IMR-90 (cell line): Measurements from ENCODE around the gene UBE2E2. TPM values are rescaled to one million over a fixed set of nuclear protein-coding genes. Genes with fewer than 3 reads are reported as not detected.
A peak's percentile ranks its signal among the peaks of the same experiment; 100 is the strongest.

Experiments
- ATAC-seq: fragments of 200-7000 bp; cut with Tn5 transposase; 2 replicates; pipeline ENCODE4 v1.9.1; 2020; ENCODE audit warnings: low read depth, mild to moderate bottlenecking, moderate library complexity
- BruUV-seq: library from RNA; stranded (reverse); fragments of 400-500 nt; replicated peaks from 2 replicates; lab custom pipeline; 2021; lab: Mats Ljungman, UMichigan
- CTCF ChIA-PET: fragments of 300-600 bp; formaldehyde crosslinking; extraction: SDS; loops from one replicate; lab custom pipeline; 2021; ENCODE audit warnings: antibody characterized with exemption; lab: Yijun Ruan, JAX
- POLR2A ChIA-PET: fragments of 300-600 bp; sonication (Branson Sonifier 250); formaldehyde crosslinking; loops from one replicate; lab custom pipeline; 2022; ENCODE audit warnings: antibody characterized with exemption; ENCODE audit not compliant: unreplicated experiment; lab: Charles Lee
- DNase-seq: peaks from one replicate; pipeline ENCODE4 v3.0.0; 2013
- H2AFZ ChIP-seq: replicated peaks from 2 replicates; pipeline ENCODE3; 2013; ENCODE audit warnings: low read length, mild to moderate bottlenecking; ENCODE audit not compliant: poor library complexity
- H2AK5ac ChIP-seq: 2 replicates; pipeline ENCODE4 v1.6.1; 2013; ENCODE audit warnings: low read depth, low read length, inconsistent platforms
- H2AK9ac ChIP-seq: replicated peaks from 2 replicates; pipeline ENCODE3; 2013; ENCODE audit warnings: mild to moderate bottlenecking, low read depth, low read length, moderate library complexity; ENCODE audit not compliant: poor library complexity
- H2BK120ac ChIP-seq: 2 replicates; pipeline ENCODE4 v1.6.1; 2013; ENCODE audit warnings: low read depth, low read length, inconsistent platforms
- H2BK15ac ChIP-seq: 3 replicates; pipeline ENCODE4 v1.6.1; 2013; ENCODE audit warnings: low read depth, low read length, inconsistent platforms
- H2BK20ac ChIP-seq: 2 replicates; pipeline ENCODE4 v1.6.1; 2013; ENCODE audit warnings: low read depth, mild to moderate bottlenecking, inconsistent platforms, low read length, moderate library complexity
- H2BK5ac ChIP-seq: 2 replicates; pipeline ENCODE4 v1.6.1; 2013; ENCODE audit warnings: mild to moderate bottlenecking, low read depth, low read length, inconsistent platforms; ENCODE audit not compliant: poor library complexity, severe bottlenecking
- H3K14ac ChIP-seq: replicated peaks from 2 replicates; pipeline ENCODE4 v1.6.1; 2013; ENCODE audit warnings: low read depth, low read length, inconsistent platforms
- H3K18ac ChIP-seq: 2 replicates; pipeline ENCODE4 v1.6.1; 2013; ENCODE audit warnings: low read depth, low read length, control low read depth
- H3K23ac ChIP-seq: 2 replicates; pipeline ENCODE4 v1.6.1; 2013; ENCODE audit warnings: low read depth, low read length, inconsistent platforms
- H3K27ac ChIP-seq: 2 replicates; pipeline ENCODE4 v1.5.1; 2013; ENCODE audit warnings: mild to moderate bottlenecking, control low read depth, low read length; ENCODE audit not compliant: insufficient read depth
- H3K27me3 ChIP-seq: 2 replicates; pipeline ENCODE4 v1.6.1; 2013; ENCODE audit warnings: low read length; ENCODE audit not compliant: control insufficient read depth, insufficient read depth
- H3K36me3 ChIP-seq: 2 replicates; pipeline ENCODE4 v1.6.1; 2013; ENCODE audit warnings: low read length, mixed read lengths; ENCODE audit not compliant: control insufficient read depth, insufficient read depth
- H3K4ac ChIP-seq: 2 replicates; pipeline ENCODE4 v1.6.1; 2013; ENCODE audit warnings: low read depth, low read length, inconsistent platforms
- H3K4me1 ChIP-seq: 2 replicates; pipeline ENCODE4 v1.6.1; 2013; ENCODE audit warnings: low read length, mixed read lengths; ENCODE audit not compliant: control insufficient read depth, insufficient read depth
- H3K4me2 ChIP-seq: 2 replicates; pipeline ENCODE4 v1.6.1; 2013; ENCODE audit warnings: low read depth, mild to moderate bottlenecking, control low read depth, low read length, moderate library complexity
- H3K4me3 ChIP-seq: 2 replicates; pipeline ENCODE4 v1.5.1; 2013; ENCODE audit warnings: low read depth, mild to moderate bottlenecking, control low read depth, low read length, moderate library complexity; ENCODE audit not compliant: insufficient read depth
- H3K56ac ChIP-seq: 2 replicates; pipeline ENCODE4 v1.6.1; 2013; ENCODE audit warnings: low read length, inconsistent platforms; ENCODE audit not compliant: insufficient read depth; ENCODE audit errors: extremely low read depth
- H3K79me1 ChIP-seq, 2 experiments: 2 replicates each; pipeline ENCODE4 v1.6.1; 2013; ENCODE audit warnings: low read length in 2 of 2, inconsistent platforms in 1 of 2, low read depth in 1 of 2
- H3K9ac ChIP-seq: 2 replicates; pipeline ENCODE4 v1.6.1; 2013; ENCODE audit warnings: low read depth, low read length, control low read depth
- H3K9me1 ChIP-seq: 2 replicates; pipeline ENCODE4 v1.6.1; 2013; ENCODE audit warnings: low read length, inconsistent platforms; ENCODE audit not compliant: insufficient read depth
- H3K9me3 ChIP-seq: 2 replicates; pipeline ENCODE4 v1.6.1; 2013; ENCODE audit warnings: low read length; ENCODE audit not compliant: control insufficient read depth, insufficient read depth
- H4K20me1 ChIP-seq: 2 replicates; pipeline ENCODE4 v1.6.1; 2013; ENCODE audit warnings: low read length, inconsistent platforms; ENCODE audit not compliant: insufficient read depth
- H4K5ac ChIP-seq: 2 replicates; pipeline ENCODE4 v1.6.1; 2013; ENCODE audit warnings: mild to moderate bottlenecking, low read depth, low read length, control low read depth
- H4K8ac ChIP-seq, 2 experiments: 2 replicates each; pipeline ENCODE4 v1.6.1; 2013; ENCODE audit warnings: low read depth in 2 of 2, low read length in 2 of 2, control low read depth in 1 of 2, inconsistent platforms in 1 of 2
- H4K91ac ChIP-seq: 2 replicates; pipeline ENCODE4 v1.6.1; 2013; ENCODE audit warnings: low read depth, low read length, inconsistent platforms; ENCODE audit not compliant: insufficient read depth
- CEBPB ChIP-seq: IDR thresholded peaks from 2 replicates; pipeline ENCODE4 v1.6.1; 2012; ENCODE audit warnings: low read depth, low read length, improper control_type of control experiment
- MAFK ChIP-seq: IDR thresholded peaks from 2 replicates; pipeline ENCODE4 v1.6.1; 2012; ENCODE audit warnings: low read depth, low read length, improper control_type of control experiment
- RFX5 ChIP-seq: IDR thresholded peaks from 2 replicates; pipeline ENCODE4 v1.8.0; 2012; ENCODE audit warnings: low read depth, mild to moderate bottlenecking, low read length, moderate library complexity
- WGBS, 2 experiments: methylation state at CpG; one replicate each; pipeline versions ENCODE4 v1.1.5 to v1.1.7; 2013; ENCODE audit warnings: missing lambda C conversion rate in 2 of 2; ENCODE audit not compliant: insufficient read length in 1 of 2; ENCODE audit errors: extremely low coverage in 2 of 2; 5-methylcytosine and 5-hydroxymethylcytosine counted together
- dilution Hi-C: fragments of 300-500 bp; cut with HindIII; formaldehyde crosslinking; loops from one replicate; pipeline ENCODE4 v1.14.3; 2018; ENCODE audit warnings: low sequenced_read_pairs; ENCODE audit not compliant: unreplicated experiment
- in situ Hi-C: fragments of 300-500 bp; cut with MboI; formaldehyde crosslinking; loops from 3 replicates; pipeline ENCODE4 v1.14.3; 2019; ENCODE audit warnings: low sequenced_read_pairs, inconsistent platforms, mixed read lengths
- intact Hi-C: fragments of 100-400 bp; cut with micrococcal nuclease; formaldehyde crosslinking; loops from 2 replicates; pipeline ENCODE4 v1.10.0; 2022
- polyA plus RNA-seq, 3 experiments: library from polyadenylated mRNA; depleted of rRNA; stranded (reverse); fragments of >200 nt; gene quantifications; 2 replicates each; pipeline ENCODE4 v1.2.3, GENCODE V29; 2012; ENCODE audit warnings: low replicate concordance in 1 of 3
- total RNA-seq: library from RNA; depleted of rRNA; stranded (reverse); fragments of >200 nt; gene quantifications from 2 replicates; pipeline ENCODE4 v1.2.3, GENCODE V29; 2012

The UBE2E2 gene
- total and polyA plus RNA-seq, 2 of the 4 experiments (the other 2 are of a cell fraction), result 18.6 to 32.7 TPM

- H2BK20ac ChIP-seq, result no peak overlapping the region
- H2BK15ac ChIP-seq, result no peak overlapping the region
- WGBS, 2 experiments, result no CpG with 5 or more reads among the region's 2 CpGs
- intact Hi-C loops, result no loop called here
- H3K4me2 ChIP-seq, result no peak overlapping the region
- no peak overlapping the region for H4K91ac ChIP-seq
- CTCF ChIA-PET, result interaction anchor here (0.7 kb wide), 1 partner anchor 353 kb away, joined by 5 read pairs; no protein-coding TSS in a partner anchor
- H3K18ac ChIP-seq, result no peak overlapping the region
- H3K56ac ChIP-seq, result no peak overlapping the region
- H3K4ac ChIP-seq, result no peak overlapping the region
- H2AK5ac ChIP-seq, result no peak overlapping the region
- H3K9me1 ChIP-seq, result no peaks in the 10 kb centered on the region
- ATAC-seq (no peak), DNase-seq (no peak)
- H3K4me3 ChIP-seq, result no peak overlapping the region
- H3K4me1 ChIP-seq, result peaks cover 2% of the 10 kb centered on the region; the same call in 1 of the 2 replicates
- no peak overlapping the region for H3K23ac ChIP-seq
- dilution Hi-C loops, result no loop called here
- in situ Hi-C loops, result no loop called here
- H2BK5ac ChIP-seq, result no peak overlapping the region
- no peaks in the 10 kb centered on the region for H4K20me1 ChIP-seq
- H3K27ac ChIP-seq, result no peak overlapping the region
- POLR2A ChIA-PET, result no interaction called here
- no TSS peak for BruUV-seq
- 0 out of 4 replicates have a peak, but pooled peaks cover 0 to 3% of the 10 kb centered on the region in 2 experiments for H3K79me1 ChIP-seq
- H3K36me3 ChIP-seq, result no peaks in the 10 kb centered on the region
- no peak overlapping the region for H2AFZ ChIP-seq
- H3K9ac ChIP-seq, result no peak overlapping the region
- H4K8ac ChIP-seq, result no peak overlapping the region
- no peak overlapping the region for H4K5ac ChIP-seq
- no peaks in the 10 kb centered on the region for H3K9me3 ChIP-seq
- H2BK120ac ChIP-seq, result no peak overlapping the region
- TF ChIP-seq CEBPB (peak; percentile 74), RFX5 (no peak), MAFK (no peak)
- no peak overlapping the region for H3K14ac ChIP-seq
- H2AK9ac ChIP-seq, result no peak overlapping the region
- H3K27me3 ChIP-seq, result no peaks in the 10 kb centered on the region
These were observed 373.3 kb downstream of the UBE2E2 start for GRCh38 chr3:23576379-23576959.
